Measurements from ENCODE around the gene DHRS7B.

GRCh38 chr17:21173543-21173942 is 46.8 kb downstream of the DHRS7B start:
- TF ChIP-seq CTCF (conservative IDR thresholded peaks at IDR 0.05 in 1 of 2, IDR thresholded peaks at IDR 0.05 in 1 of 2; ENCODE audit: low read depth in 1 of 2, low read length in 2 of 2) (no peak), EZH2 (IDR thresholded peaks at IDR 0.05; ENCODE audit: low read length, missing control alignments) (no peak)
